Measurements from ENCODE around the gene CSF1R.

CSF1R gene

GRCh38 chr5:150020249-150020648, 66.1 kb downstream of the CSF1R start:
- no peak for TF ChIP-seq CTCF (IDR thresholded peaks at IDR 0.05; ENCODE audit: extremely low read depth, missing control alignments)
- no peak for DNase-seq (ENCODE audit: low spot score)

- TF ChIP-seq CTCF (IDR thresholded peaks at IDR 0.05; ENCODE audit: extremely low read depth, missing control alignments), result no peak
- no peak for DNase-seq (ENCODE audit: low spot score)
Observed at GRCh38 chr5:150017226-150018005, 68.9 kb downstream of the CSF1R start.

DNA sequence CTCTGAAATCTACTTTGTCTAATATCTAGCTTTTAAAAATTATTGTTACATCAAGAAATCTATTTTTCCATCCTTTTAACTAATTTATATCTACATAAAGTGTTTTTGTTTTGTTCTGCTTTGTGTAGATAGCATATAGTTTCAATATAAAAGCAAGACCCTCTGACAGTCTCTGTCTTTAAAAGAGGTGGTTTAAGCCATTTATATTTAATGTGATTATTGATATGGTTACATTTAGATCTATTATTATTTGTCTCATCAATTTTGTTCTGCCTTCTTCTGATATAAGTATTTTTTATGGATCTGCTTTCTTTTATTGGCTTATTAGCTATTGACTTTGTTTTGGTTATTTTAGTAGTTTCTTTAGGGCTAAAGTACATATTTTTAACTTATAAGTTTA, 69.8 kb downstream of the CSF1R start:
- TF ChIP-seq CTCF (IDR thresholded peaks at IDR 0.05; ENCODE audit: extremely low read depth, missing control alignments), result no peak
- DNase-seq (ENCODE audit: low spot score), result no peak

DNA sequence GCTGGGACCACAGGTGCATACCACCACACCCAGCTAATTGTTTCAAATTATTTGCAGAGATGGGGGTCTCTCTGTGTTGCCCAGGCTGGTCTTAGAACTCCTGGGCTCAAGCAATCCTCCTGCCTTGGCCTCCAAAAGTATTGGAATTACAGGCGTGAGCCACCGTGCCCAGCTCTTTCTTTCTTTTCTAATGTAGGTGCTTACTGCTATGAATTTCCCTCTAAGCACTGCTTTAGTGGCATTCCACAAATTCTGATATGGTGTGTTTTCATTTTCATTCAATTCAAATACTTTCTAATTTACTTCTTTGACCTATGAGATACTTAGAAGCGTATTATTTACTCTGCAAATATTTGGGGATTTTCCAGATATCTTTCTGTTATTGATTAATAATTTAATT, 70.9 kb downstream of the CSF1R start:
- TF ChIP-seq CTCF (IDR thresholded peaks at IDR 0.05; ENCODE audit: extremely low read depth, missing control alignments), result no peak
- no peak for DNase-seq (ENCODE audit: low spot score)

DNA sequence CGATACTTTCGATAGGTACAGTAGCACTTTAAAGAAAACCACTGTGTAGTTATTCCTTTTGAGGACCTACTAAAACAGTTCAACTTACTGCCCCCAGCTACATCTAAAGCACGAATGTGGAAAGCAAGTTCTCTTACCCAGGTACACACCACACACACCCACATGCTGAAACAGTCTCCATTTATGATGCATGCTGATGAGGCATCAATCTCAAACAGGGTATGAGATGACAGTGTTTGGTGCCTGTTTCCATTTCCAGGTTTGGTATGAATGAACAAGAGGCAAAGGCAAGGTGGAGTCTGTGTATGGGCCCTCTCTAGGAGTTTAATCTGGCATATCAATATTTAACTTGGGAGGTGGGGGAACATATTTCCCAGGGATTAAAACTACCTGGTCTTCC, 71.9 kb downstream of the CSF1R start:
- no peak for DNase-seq (ENCODE audit: low spot score)
- no peak for TF ChIP-seq CTCF (IDR thresholded peaks at IDR 0.05; ENCODE audit: extremely low read depth, missing control alignments)

- no peak for DNase-seq (ENCODE audit: low spot score)
- TF ChIP-seq CTCF (IDR thresholded peaks at IDR 0.05; ENCODE audit: extremely low read depth, missing control alignments), result no peak
Observed at GRCh38 chr5:150013931-150014330, 72.4 kb downstream of the CSF1R start.

- no peak for DNase-seq (ENCODE audit: low spot score)
- no peak for TF ChIP-seq CTCF (IDR thresholded peaks at IDR 0.05; ENCODE audit: extremely low read depth, missing control alignments)
Observed at GRCh38 chr5:150009671-150010387, 76.5 kb downstream of the CSF1R start.

Measured in GM20000 (cell line).